Measurements from ENCODE around the gene CARS1. TPM values are rescaled to one million over a fixed set of nuclear protein-coding genes. Genes with fewer than 3 reads are reported as not detected.

CARS1 gene
- total and polyA plus RNA-seq, 2 of the 8 experiments (the other 6 are each of a cell fraction or from before 2014, with no cell fraction given), result 44.1 to 100 TPM

GRCh38 chr11:2992234-2992996 lies 64.8 kb downstream of the CARS1 start, which contains the start of gene NAP1L4 (continued):
- TF ChIP-seq HDAC2 (IDR thresholded peaks at IDR 0.05; ENCODE audit: borderline replicate concordance in 1 of 2, low read depth in 2 of 2, low read length in 2 of 2) (peak in 1 of 2 experiments; percentile 78; a peak in 2 of 4 replicates), GTF2F1 (IDR thresholded peaks at IDR 0.05; ENCODE audit: borderline replicate concordance, low read depth, low read length) (no peak), NRF1 (IDR thresholded peaks at IDR 0.05; ENCODE audit: low read depth, low read length) (peak; percentile 42), POLR2A (IDR thresholded peaks at IDR 0.05; ENCODE audit: control extremely low read depth in 1 of 2, low read depth in 2 of 2, low read length in 2 of 2) (peak; percentile 60 to 82), SP1 (IDR thresholded peaks at IDR 0.05; ENCODE audit: low read depth, low read length) (peak; percentile 90), POLR2AphosphoS5 (IDR thresholded peaks at IDR 0.05; ENCODE audit: low read depth, low read length) (peak; percentile 81; the same call in 1 of the 2 replicates), JUND (IDR thresholded peaks at IDR 0.05; ENCODE audit: low read length) (no peak), BCL11A (IDR thresholded peaks at IDR 0.05; ENCODE audit: low read depth in 2 of 2, low read length in 2 of 2) (no peak), SP4 (IDR thresholded peaks at IDR 0.05; ENCODE audit: low read length) (no peak; the same call in 1 of the 2 replicates), MAX (IDR thresholded peaks at IDR 0.05) (peak; percentile 79), CREB1 (IDR thresholded peaks at IDR 0.05) (peak; percentile 44; the same call in 1 of the 2 replicates), POU5F1 (IDR thresholded peaks at IDR 0.05; ENCODE audit: low read depth, low read length) (no peak), CTBP2 (IDR thresholded peaks at IDR 0.05; ENCODE audit: borderline replicate concordance, insufficient read depth, insufficient read length, low read length) (no peak), FOSL1 (IDR thresholded peaks at IDR 0.05; ENCODE audit: insufficient read depth, low read depth, low read length) (no peak), EGR1 (IDR thresholded peaks at IDR 0.05; ENCODE audit: borderline replicate concordance, low read depth, low read length) (no peak), RNF2 (IDR thresholded peaks at IDR 0.05; ENCODE audit: borderline replicate concordance, low read depth, low read length, missing control alignments, poor library complexity, severe bottlenecking) (no peak), TCF12 (IDR thresholded peaks at IDR 0.05; ENCODE audit: low read depth, low read length) (no peak), EP300 (IDR thresholded peaks at IDR 0.05; ENCODE audit: borderline replicate concordance in 1 of 2, low read depth in 2 of 2, low read length in 2 of 2) (no peak), MAFK (IDR thresholded peaks at IDR 0.05; ENCODE audit: low read depth, low read length) (no peak), RFX5 (IDR thresholded peaks at IDR 0.05; ENCODE audit: borderline replicate concordance, low read depth, low read length) (no peak), GABPA (IDR thresholded peaks at IDR 0.05; ENCODE audit: borderline replicate concordance, insufficient read depth, low read length) (no peak), BRCA1 (IDR thresholded peaks at IDR 0.05; ENCODE audit: low read depth, low read length) (no peak), SP2 (IDR thresholded peaks at IDR 0.05; ENCODE audit: low read length) (no peak), RAD21 (IDR thresholded peaks at IDR 0.05 in 1 of 2, conservative IDR thresholded peaks at IDR 0.05 in 1 of 2; ENCODE audit: low read depth in 2 of 2, low read length in 2 of 2) (no peak)
